Measurements from ENCODE around the gene MAGEF1. TPM values are rescaled to one million over a fixed set of nuclear protein-coding genes. Genes with fewer than 3 reads are reported as not detected.
"Not testable (repeated sequence)": the region's sequence is repeated elsewhere in the genome, so short reads cannot be mapped to it uniquely, and the experiment has no call there.

The MAGEF1 gene
- total and polyA plus RNA-seq, 2 of the 8 experiments (the other 6 are each of a cell fraction or from before 2014, with no cell fraction given) = 26.5 to 56.7 TPM

GRCh38 chr3:184729154-184729553 lies 17.3 kb upstream of the MAGEF1 start:
- not testable (repeated sequence) for H2BK12ac ChIP-seq (ENCODE audit: low read depth, low read length); H3K23me2 ChIP-seq (ENCODE audit: low read depth, low read length); H2BK5ac ChIP-seq (ENCODE audit: low read depth, low read length); H3K18ac ChIP-seq (ENCODE audit: extremely low read depth, low read length); H4K91ac ChIP-seq (replicated peaks; ENCODE audit: insufficient read length, low read length); H2BK20ac ChIP-seq (ENCODE audit: low read length); H2BK120ac ChIP-seq (replicated peaks; ENCODE audit: low read depth, low read length); H3K79me1 ChIP-seq (ENCODE audit: low read depth, low read length); H3K79me2 ChIP-seq (ENCODE audit: control insufficient read depth in 1 of 2, insufficient read depth in 2 of 2, low read length in 2 of 2); H3K23ac ChIP-seq (ENCODE audit: insufficient read length); H3K14ac ChIP-seq (ENCODE audit: insufficient read length); H3K4ac ChIP-seq (replicated peaks; ENCODE audit: insufficient read length, low read depth, low read length); H2BK15ac ChIP-seq (ENCODE audit: low read length); H4K20me1 ChIP-seq (replicated peaks in 1 of 2; ENCODE audit: control insufficient read depth in 1 of 2, insufficient read depth in 2 of 2, low read length in 2 of 2); H3K9me3 ChIP-seq (ENCODE audit: insufficient read depth in 2 of 2, low read depth in 1 of 2, low read length in 1 of 2); H3K4me3 ChIP-seq (ENCODE audit: extremely low read depth in 1 of 4, insufficient read depth in 2 of 4, low read depth in 3 of 4, low read length in 4 of 4); FAIRE-seq; H2AFZ ChIP-seq (ENCODE audit: low read length); H4K8ac ChIP-seq (ENCODE audit: extremely low read depth, insufficient read depth, low read length); H3K27ac ChIP-seq (ENCODE audit: low read depth, low read length); H3K9ac ChIP-seq (replicated peaks in 1 of 4; ENCODE audit: extremely low read depth in 1 of 4, low read depth in 3 of 4, low read length in 3 of 4); H3K56ac ChIP-seq (replicated peaks; ENCODE audit: insufficient read length, low read depth, low read length); H3K27me3 ChIP-seq (replicated peaks in 1 of 4; ENCODE audit: control insufficient read depth in 3 of 4, extremely low read depth in 1 of 4, insufficient read depth in 3 of 4, low read length in 3 of 4); H3K4me2 ChIP-seq (ENCODE audit: insufficient read depth in 1 of 2, low read depth in 2 of 2, low read length in 2 of 2); H4K5ac ChIP-seq (ENCODE audit: insufficient read length, low read depth, low read length); H3K4me1 ChIP-seq (replicated peaks in 1 of 4; ENCODE audit: control insufficient read depth in 3 of 4, insufficient read depth in 4 of 4, low read length in 3 of 4); DNase-seq (ENCODE audit: low read depth in 1 of 2, low spot score in 2 of 2); H2AK5ac ChIP-seq (ENCODE audit: low read depth, low read length); H3K36me3 ChIP-seq (ENCODE audit: control insufficient read depth in 2 of 4, insufficient read depth in 4 of 4, low read length in 3 of 4)
- 92% methylated on average over 10 of the region's 14 CpGs; no CpG with 5 or more reads in 1 of the 2 experiments for WGBS, 2 experiments (ENCODE audit: extremely low coverage in 1 of 2, insufficient coverage in 1 of 2, insufficient read length in 1 of 2, insufficient replicate concordance in 2 of 2, low coverage in 1 of 2, low lambda C conversion rate in 2 of 2, missing lambda C conversion rate in 1 of 2)
- ChIA-PET CTCF (ENCODE audit: partially characterized antibody) (interaction anchor here (0.7 to 11.2 kb wide), 10 partner anchors 14 to 179 kb away, joined by 3 to 100 read pairs (median 4); partner anchors contain the start of gene EPHB3), POLR2A (ENCODE audit: partially characterized antibody) (interaction anchor here (0.6 kb wide), 1 partner anchor 366 kb away, joined by 3 read pairs; no protein-coding TSS in a partner anchor)
